ENCODE measurements around the gene PTPRF.
A peak's percentile ranks its signal among the peaks of the same experiment; 100 is the strongest.
"Not testable (repeated sequence)": the region's sequence is repeated elsewhere in the genome, so short reads cannot be mapped to it uniquely, and the experiment has no call there.

Gene PTPRF

DNA sequence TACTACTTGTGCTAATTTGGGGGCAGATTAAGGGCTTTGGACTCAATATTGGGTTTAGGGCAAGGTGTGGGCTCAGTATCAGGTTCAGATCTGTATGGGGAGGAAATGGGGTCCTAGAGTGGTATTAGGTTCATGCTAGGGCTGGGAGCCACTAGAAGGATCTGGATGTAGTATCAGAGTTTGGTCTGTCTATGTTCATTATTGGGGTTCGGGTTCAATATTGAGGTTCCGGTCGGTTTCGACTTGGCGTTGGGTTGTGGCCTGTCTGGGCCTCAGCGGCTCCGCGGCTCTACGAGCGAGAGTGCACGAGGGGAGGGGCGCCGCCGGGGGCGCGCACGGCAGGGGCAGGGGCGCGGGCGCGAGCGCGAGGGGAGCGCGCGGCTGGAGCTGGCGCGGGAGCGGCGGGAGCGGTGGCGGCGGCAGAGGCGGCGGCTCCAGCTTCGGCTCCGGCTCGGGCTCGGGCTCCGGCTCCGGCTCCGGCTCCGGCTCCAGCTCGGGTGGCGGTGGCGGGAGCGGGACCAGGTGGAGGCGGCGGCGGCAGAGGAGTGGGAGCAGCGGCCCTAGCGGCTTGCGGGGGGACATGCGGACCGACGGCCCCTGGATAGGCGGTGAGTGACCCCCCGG, at the start of gene PTPRF:
TSS of gene PTPRF (plus strand) at position 401 of the 624 bp plus-strand sequence. CDS start 14,193 bp downstream, outside the sequence.
- peak; percentile 35 for DNase-seq

DNA sequence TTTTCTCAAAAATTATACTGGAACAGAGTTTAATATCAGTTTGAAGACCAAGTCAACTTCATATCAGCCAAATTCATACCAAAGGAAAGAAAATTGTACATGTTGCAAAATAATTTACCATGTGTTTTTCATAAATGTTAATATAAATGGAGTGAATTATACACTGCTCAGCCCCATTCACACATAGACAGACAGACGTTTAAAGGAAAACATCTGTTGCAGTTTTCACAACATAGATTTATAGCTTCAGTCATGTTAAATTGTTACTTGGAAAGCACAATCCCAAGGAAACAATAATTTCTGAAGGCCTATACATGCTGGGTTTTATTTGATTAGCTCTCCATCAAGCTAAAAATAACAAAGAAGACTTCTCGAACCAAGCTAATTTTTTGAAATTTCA, 49.2 kb upstream of the PTPRF start:
- DNase-seq: no peak

DNA sequence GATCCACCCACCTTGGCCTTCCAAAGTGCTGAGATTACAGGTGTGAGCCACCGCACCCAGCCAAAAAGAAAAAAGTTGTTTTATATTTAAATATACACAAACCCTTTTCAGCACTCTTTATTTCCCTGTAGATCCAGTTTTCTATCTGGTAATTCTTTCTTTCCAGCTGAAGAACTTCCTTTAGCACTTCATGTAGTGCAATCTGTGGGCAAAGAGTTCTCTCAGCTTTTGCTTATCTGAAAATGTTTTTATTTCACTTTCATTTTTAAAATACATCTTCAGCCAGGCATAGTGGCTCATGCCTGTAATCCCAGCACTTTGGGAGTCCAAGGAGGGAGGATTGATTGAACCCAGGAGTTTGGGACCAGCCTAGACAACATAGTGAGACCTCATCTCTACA, 48.5 kb upstream of the PTPRF start:
- no peak for DNase-seq

DNA sequence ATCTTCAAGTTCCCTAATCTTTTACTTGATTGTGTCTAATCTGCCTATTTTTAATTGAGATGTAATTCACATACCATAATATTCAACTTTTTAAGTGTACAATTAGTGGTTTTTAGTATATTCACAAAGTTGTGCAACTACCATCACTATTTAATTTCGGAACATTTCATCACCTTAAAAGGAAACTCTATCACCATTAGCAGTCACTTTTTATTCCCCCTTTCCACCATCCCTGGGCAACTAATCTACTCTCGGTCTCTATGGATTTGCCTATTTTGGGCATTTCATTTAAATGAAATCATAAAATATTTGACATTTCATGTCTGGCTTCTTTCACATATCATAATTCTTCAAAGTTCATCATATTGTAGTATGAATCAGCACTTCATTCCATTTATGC, 46.3 kb upstream of the PTPRF start:
- no peak for DNase-seq

DNA sequence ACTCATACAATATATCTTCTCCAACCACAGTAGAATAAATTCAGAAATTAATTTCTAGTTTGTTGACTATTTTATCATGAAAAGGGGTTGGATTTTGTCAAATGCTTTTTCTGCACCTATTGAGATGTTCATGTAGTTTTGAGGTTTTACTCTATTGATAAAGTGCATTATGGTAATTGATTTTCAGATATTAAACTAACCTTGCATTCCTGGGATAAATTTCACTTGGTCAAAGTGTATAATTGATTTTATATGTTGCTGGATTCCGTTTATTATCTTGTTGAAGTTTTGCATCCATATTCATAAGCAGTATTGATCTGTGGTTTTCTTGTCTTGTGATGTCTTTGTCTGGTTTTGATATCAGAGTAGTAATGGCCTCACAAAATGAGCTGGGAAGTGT, 42.5 kb upstream of the PTPRF start:
- DNase-seq: no peak

DNA sequence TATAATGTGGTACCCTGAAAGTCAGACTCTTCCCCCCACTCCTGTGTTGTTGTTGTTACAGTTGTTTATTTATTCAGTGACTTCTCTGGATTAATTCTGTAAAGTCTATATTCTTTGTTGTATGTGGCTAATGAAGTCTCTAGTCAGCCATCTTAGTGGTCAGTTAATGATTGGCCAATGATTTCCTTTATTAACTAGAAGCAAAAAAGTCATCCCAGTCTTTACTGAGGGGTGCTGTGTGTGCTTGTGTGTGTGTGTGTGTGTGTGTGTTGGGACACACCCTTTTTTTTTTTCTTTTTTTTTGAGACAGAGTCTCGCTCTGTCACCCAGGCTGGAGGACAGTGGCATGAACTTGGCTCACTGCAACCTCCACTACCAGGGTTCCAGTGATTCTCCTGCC, 39.6 kb upstream of the PTPRF start:
- no peak for DNase-seq

DNA sequence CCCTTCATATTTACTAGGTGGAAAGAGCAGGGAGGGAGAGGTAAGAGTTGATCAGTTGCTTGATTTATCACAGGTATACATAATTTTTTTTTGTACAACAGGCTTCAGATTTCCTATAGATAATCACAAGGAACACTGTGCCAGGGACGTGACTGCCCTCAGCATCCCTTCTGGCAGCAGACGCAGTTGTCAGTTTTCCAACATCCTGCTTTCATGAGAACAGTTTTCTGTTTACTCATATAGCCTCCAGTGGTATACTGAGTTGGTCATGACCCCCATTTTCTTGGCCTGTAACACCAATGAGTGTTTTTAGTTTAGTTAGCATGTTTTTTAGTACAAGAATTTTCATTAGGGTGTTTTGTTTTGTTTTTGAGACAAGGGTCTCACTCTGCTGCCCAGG, 37.9 kb upstream of the PTPRF start:
- no peak for DNase-seq

DNA sequence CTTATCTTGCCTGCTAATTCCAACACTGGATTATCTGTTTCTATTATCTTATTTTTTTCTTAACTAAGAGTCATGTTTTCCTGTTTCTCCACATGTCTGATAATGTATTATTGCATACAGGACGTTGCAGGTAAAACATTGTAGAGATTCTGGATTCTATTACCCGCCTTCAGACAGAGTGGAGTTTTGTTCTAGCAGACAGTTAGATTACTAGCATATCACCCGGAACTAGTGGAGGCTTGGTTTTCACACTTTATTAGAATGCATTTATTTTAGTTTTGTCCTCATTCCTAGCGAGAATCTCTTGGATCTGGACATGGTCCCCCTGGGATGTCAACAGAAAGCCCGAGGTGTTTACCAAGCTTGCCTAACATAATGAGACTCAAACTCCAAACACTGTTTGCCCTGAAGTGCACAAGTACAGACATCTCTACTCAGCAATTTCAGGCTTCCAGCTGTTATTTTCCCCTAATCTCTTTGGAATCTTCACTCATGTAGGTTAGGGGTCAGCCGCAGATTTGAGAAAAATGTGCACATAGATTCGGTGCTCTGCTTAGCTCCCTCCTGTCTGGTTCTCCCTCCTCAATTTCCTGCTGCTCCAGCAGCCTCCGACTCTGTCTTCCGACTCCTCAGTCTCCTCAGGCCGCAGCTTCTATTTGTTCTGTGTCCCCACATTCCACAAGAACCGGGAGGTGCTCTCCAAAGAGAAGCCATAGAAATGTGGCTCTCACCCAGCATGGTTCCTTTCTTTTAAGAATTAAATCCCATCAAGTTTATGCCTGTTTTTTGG, 36.8 kb upstream of the PTPRF start:
- DNase-seq: no peak

DNA sequence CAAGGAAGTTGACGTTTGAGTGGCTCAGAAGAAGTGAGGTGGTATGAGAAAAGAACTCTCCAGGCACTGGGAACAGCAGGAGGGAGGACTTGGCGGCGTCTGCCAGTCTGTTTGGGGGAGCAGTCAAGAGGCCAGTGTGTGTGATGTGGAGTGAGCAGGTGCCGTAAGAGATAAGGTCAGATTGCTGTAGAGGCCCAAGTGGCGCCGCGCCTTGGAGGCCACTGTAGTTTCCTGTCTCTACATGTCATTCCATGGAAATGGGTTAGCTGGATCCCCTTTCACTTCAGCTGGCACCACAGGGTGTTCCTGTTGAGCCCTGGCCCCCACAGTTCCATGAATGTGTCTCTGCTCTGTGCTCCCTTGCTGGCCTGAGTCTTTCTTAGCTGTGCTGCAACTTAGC, 35.5 kb upstream of the PTPRF start:
- DNase-seq: no peak

DNA sequence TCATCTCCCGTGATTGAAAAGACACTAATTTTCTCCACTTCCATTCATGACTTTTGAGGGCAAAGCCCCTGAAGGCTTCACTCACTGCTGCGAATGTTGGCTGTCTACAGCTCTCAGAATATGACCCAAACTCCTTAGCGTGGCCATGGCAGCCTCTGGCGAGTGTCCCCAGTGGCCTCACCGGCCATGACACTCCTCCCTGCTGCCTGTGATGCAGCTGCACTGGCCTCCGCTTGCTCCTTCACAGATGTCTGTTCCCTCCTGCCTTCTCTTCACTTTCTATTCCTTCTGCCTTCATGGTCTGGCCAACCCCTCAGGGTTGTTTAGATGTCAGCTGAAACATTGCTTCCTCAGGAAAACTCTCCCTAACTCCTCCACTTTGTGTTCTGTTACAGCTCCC, 30.8 kb upstream of the PTPRF start:
- DNase-seq: no peak

DNA sequence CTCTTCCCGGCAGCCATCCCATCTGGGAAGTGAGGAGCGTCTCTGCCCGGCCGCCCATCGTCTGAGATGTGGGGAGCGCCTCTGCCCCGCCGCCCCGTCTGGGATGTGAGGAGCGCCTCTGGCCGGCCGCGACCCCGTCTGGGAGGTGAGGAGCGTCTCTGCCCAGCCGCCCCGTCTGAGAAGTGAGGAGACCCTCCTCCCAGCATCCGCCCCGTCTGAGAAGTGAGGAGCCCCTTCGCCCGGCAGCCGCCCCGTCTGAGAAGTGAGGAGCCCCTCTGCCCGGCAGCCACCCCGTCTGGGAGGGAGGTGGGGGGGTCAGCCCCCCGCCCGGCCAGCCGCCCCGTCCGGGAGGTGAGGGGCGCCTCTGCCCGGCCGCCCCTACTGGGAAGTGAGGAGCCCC, 28.9 kb upstream of the PTPRF start:
- not testable (repeated sequence) for DNase-seq

DNA sequence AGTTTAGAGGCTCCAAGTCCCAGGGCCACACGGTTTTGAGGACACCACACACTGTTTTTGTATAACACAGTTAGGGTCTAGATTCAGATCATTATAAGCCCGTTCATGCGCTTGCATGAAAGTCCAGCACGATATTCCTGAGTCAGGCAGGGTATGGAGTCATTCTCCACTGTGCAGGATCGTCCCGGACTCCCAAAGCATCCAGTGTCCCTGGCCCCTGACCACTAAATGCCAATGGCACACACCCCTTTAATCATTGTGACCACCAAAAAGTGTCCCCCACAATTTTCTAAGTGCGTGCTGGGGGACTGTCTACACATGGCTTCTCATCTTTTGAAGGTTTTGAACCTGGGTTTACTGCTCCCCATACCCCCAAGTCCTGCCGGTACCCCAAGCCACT, 27.1 kb upstream of the PTPRF start:
- no peak for DNase-seq

DNA sequence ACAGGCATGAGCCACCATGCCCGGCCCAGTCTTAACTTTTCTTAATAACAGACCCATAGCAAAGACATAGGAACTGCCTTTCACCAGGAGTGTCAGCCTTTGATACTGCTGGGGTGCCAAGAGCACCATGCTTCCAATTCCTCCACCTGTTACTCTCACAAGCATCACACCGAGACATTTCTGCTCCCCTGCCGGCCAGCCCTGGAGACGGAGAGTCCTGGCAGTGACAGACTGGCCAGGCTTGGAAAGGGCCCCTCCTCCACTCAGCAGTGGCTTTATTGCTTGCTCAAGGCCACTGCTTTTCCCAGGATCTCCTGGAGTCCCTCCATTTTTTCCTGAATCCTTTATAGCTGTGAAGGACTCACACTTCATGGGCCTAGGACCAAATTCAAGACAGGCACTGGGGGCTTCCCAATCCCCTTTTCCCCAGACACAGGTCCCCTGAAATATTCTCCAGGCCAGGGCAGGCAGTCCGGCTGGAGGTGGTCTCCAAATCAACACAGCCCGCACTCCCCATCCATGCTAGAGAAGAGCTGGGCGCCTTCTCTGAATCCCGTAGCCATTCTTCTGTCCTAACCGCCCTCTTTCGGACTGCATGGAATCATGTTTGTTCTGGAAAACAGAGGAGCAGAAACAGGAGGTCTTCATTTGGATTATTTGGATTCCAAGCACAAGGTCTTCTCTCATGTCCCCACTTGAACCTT, 25.5 kb upstream of the PTPRF start:
- no peak for DNase-seq

DNA sequence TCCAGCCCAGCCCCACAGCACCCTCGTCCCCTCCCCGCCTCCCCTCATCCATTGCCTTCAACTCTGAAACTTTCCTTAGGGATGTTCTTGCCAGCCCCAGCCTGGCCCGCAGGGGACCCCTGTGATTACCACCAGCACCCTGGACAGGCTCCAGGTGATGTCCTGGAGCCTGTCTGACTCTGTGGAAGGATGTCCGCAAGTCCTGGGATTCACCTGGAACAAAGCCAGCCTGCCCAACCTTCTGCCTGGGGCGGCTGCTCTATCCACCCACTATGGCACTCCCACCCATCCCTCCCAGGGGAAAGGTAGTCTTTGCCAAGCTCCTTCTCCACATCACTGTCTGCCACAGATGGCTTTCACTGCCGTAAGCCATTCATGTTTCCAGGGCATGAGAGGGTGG, 24.4 kb upstream of the PTPRF start:
- no peak for DNase-seq

DNA sequence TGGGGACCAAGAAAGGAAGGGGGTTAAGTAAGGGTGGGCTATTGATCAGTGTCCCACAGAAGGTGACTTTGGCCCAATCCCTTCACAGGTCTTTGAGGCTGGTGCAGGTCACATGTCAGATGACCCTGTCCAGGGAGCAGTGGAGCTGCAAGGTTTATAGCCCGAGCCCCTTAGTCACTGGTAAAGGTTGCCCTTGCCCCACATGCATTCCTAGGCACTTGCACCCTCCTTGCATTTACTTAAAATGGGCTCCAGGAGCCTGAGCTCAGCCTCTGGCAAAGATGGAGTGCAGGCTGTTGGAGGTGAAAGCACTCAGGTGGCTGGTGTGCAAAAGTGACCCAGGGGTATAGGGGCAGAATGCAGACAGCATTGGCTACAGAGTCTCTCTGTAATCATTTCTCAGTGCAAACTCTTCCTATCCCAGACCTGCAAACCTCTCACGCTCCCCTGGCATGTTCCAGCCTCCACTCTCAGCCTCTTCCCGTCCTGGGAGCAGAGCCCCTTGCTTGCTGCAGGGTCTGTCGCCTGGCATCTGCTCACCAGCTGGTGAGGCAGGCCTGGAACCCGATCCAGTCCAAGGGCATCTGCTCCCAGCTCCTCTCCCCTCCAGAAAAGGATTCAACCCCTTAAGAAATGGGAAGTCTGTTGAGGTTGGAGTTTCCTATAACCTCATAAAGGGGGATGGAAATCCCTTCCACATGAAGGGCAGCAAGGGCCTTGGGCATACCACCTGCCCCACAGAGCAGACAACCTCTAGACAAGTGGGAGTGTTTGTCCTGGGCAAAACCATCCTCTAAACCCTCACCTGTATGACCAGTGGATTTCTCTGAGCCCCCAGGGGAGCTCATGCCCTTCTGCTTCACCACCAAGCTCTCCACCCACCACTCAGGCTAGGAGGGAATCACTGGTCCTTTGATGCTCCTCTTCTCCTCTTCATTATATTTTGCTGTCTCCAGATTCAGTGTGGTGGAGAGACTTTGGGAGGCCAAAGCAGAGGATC, 23.1 kb upstream of the PTPRF start:
- DNase-seq: no peak

DNA sequence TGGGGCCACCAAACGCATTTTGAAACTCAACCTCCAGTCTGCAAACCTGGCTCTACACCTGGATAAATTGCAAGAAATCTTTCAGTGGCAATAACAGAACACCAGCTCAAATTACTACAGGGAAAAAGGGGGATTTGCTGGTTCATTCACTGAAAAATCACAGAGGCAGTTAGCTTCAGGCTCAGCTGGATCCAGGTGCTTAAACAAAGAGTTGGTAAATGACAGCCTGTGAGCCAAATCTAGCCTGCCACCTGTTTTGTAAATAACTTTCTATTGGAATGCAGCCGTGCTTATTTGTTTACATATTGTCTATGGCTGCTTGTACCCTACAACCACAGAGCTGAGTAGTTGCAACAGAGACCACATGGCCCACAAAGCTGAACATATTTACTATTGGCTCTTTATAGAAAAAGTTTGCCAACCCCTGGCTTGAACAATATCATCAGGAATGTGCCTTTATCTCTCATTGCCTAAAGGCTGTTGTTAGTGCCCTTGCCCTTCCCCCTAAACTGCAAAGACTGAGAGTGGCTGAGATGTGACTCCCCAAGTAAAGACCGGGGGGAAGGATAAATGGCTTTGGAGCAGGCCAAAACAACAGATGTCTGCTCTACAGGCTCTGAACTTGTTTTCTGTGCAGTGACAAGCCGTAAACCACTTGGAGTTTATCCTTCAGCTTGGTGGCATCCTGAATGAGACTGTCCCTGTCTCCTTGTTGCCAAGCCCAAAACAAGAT, 21.5 kb upstream of the PTPRF start:
- no peak for DNase-seq

DNA sequence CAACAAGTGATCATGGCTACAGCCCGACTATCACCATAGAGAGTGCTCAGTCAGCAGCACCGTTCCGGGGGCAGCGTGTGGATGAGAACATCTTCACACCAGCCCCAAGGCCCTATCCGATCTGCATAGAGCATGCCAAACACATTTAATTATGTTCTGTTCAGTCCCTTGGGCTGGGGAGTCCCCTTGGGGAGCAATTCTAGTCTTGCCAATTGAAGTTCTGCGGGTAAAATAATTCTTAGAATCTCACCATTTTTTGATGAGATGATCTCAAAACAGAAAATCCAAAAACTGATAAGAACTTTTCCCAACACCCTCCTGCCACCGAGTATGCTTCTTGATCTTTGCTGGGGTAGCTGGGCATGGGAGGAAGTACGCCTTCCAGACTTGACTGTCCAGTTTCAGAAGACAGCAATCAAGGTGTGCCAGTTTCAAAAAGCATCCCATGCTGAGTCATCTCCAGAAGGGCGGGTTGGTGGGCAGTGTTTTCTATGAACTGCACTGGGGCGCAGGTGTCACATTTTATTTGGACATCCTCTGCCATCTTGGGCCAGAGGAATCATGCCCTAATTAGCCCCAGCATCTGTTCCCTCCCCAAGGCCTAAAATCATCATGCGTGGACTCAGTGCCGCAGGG, 20.8 kb upstream of the PTPRF start:
- no peak for DNase-seq

DNA sequence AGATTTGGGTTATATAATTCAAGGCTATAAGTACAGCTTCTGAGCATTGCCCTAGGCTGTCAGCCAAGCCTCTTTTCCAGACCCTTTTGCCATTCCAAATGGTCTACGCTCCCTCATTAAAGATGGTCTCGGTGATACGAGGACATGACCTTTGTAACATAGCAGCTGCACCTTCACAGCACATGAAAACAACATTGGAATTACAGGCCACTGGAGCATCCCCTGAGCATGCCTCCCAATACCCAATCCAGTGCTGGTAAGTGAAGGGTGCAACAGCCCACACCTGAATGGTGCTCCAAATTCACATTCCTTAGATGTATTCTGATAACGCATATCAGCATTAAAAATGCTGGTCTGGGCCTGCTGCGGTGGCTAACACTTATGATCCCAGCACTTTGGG, 20.1 kb upstream of the PTPRF start:
- no peak for DNase-seq

DNA sequence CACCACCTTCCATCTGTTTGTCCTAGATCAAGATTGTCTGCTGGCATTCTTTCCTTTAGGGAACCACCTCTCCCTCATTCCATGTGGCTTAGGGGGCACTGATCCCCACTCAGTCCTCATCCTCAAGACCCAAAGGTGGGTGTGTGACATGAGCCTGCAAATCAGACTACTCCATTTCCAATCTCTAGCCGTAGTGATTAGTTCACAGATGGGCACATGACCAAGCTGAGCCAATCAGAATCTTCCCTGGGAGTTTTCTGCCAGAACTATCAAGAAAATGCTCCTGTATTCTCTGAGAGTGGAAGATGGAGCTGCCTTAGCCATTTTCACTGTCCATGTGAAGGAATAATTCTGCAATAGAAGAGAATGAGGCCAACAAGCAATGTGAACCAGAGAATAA, 19.3 kb upstream of the PTPRF start:
- no peak for DNase-seq

DNA sequence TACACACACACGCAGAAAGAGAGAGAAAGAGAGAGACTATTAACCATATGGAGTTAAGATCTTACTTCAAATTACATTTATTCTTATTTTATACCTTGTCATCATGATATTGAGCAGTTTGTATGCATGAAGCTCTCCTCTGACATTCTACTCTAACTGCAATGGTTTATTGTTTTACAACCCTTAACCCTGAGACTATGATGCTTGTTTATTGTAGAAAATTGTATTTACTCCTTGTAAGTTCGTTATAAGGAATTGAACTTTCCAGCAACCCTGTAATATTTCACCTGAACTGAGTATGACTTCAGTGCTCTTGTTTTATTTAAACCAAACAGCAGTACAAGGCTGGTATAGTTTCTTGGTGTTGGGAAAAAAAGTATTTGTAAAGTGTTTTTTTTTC, 18.6 kb upstream of the PTPRF start:
- DNase-seq: no peak

DNA sequence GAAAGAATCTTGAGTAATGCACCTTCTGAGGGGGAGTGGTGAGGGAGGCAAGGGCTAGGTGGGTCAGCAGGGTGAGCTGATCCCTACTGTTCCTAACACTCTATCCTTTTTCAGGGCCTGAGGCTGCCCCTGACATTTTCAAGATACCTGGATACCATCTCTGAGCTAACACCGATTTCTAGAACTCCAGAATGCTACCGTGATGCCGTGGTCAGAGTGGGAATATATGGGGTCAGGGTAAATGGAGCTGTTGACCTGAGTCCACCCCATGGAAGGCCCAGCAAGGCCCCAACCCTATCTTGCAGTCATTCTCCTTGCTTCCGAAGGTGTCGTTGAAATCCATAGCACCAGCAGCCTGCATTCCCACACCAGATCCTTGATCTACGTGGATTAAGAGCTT, 18.0 kb upstream of the PTPRF start:
- no peak for DNase-seq
